GM12874 (cell line): ENCODE data around the gene CPSF4.

Experiments
- TF ChIP-seq, protein P1 (sequence below): IDR thresholded peaks from 2 replicates; pipeline ENCODE4 v1.5.1; 2011; ENCODE audit warnings: low read depth, mild to moderate bottlenecking, control low read depth, low read length, moderate library complexity; ENCODE audit not compliant: insufficient read depth

CPSF4 gene

DNA sequence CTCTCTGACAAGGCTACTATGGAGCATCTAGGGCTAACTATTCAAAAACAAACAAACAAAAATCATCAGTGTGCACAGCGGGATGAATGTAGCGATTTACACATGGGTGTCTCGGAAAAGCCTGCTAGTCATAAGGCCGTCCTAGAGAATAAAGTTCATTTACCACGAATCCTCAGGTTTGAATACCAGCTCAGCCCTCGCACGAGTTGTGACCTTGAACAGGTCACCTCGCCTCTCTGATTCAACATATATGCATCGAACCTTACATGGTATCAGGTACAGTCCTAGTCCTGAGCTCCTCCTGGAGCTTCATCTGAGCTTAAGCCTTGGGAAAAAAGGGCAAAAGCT, 26.7 kb downstream of the CPSF4 start:
- TF ChIP-seq, protein P1, sequence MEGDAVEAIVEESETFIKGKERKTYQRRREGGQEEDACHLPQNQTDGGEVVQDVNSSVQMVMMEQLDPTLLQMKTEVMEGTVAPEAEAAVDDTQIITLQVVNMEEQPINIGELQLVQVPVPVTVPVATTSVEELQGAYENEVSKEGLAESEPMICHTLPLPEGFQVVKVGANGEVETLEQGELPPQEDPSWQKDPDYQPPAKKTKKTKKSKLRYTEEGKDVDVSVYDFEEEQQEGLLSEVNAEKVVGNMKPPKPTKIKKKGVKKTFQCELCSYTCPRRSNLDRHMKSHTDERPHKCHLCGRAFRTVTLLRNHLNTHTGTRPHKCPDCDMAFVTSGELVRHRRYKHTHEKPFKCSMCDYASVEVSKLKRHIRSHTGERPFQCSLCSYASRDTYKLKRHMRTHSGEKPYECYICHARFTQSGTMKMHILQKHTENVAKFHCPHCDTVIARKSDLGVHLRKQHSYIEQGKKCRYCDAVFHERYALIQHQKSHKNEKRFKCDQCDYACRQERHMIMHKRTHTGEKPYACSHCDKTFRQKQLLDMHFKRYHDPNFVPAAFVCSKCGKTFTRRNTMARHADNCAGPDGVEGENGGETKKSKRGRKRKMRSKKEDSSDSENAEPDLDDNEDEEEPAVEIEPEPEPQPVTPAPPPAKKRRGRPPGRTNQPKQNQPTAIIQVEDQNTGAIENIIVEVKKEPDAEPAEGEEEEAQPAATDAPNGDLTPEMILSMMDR = no peak

DNA sequence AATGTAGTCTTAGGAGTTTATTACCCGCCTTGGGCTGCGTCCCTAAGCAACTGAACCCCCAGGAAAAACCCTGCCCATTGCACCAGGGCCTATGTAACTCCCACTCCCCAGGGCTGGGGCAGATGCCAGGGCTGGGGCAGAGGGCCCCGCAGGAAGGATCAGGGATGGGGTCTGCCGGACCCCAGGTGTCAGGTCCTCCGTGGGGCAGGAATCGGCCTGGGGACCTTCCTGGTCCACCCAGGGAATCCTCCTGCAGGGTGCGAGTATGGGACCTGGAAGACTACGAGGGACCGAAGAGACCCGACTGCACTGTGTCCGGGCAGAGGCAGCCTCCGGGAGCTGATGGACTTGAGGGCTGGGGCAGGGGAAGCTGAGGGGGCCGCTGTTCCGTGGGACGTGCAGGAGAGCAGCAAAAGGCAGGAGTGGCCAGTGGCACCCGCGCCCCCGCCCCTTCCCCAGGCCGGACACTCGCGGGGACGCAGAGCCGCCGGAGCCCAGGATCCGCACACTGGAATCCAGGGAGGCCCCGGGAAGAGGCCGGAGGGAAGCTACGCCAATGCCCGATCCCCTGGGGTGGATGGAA, 29.7 kb downstream of the CPSF4 start:
- TF ChIP-seq, protein P1 = no peak

DNA sequence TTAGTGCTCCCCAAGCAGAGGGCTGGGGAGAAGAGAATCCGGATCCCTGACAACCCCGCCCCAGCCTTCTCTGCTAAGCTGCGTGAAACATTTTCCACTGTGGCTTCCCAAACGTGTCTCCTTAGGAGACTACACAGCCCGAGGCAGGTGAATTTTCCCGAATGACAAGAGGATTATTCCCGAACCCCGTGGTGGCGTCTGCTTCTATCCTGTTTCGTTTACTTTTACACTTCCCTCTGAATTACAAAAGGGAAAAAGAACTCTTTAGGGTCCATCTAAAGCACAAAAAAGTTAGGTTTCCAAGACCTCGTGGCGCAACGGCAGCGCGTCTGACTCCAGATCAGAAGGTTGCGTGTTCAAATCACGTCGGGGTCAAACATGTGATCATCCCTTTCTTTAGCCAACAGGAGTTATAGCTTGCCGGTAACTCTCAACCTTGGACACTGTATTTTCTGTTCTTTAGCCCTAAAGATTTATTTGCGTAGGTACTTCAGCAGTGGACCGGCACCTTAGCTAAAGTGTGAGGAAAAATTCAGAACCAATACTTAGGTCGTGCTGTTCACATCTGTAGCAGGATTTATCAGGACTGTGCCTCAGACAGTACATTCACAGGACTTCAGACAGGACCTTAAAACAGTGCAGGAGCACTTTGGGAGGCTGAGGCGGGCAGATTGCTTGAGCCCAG, 30.8 kb downstream of the CPSF4 start:
- TF ChIP-seq, protein P1 = no peak

DNA sequence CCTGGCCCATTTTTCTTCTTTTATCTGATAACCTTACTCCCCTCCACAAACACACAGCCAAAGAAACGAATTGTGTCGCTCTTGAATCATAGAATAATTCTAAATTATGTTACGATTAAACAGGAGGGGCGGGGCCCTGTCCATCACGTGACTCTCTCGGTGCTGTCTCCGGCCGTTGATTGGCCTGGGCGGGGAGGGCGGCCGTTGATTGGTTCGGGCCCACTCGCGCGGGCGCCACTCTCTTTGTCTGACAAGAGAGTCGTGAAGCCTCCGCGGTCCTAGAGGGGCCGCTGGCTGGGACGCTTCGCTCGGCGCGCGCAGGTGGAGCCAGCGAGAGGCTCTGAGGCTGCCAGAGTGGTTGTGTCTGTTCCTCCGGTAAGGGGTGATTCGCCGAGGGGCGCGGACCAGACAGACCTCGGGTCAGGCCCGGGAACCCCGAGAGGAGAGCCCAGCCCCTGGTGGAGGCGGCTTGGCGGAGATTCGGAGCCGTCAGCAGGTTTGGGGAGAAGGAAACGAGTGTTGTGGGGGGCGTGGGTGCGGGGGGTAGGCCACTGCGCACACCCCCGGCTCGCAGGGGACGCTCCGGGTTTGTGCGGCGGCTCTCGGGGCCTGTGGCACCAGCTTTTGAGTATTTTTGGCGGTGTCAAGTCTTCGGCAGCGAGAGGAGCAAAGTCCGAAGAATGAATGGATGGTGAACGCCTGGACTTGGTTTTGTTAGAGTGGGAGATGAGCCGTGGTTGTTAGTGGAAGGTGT, 34.0 kb downstream of the CPSF4 start, which contains the start of gene ZNF789:
Gene ZNF789 (plus strand): TSS at position 330 of the 754 bp plus-strand sequence. CDS start 3,567 bp downstream, outside the sequence.
- TF ChIP-seq, protein P1 = no peak

DNA sequence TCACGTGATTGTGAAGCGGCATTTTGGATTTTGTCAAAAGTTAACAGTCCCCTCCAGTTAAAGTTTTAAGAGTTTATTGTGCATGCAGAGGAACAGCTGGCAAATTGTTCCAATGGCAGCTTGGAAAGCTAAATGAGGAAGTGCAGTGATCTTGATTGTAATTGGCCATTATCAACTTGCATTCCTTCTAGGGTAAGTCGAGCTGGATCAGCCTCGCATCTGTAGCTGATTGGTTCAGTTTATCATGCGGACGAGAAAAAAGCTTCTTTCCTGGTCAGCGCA, 34.5 kb downstream of the CPSF4 start:
- TF ChIP-seq, protein P1 = no peak

DNA sequence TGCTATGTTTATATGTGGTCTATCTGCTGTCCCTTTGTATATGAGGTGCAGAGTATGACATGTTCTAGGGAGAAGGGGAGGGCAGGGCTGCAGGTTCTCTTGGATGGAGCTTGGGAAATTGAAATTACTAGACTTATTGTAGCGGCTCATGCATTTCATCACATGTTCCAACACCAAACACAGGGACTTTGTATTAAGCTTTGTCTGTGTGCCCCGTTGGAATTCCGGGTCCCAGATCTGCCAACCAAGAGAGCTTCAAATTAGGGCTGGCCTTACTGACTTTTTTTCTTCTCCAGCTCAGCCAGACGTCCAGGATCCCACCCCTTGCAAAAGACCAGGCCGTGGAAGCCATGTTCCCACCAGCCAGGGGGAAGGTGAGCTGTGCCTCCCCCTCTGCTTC, 37.4 kb downstream of the CPSF4 start:
- TF ChIP-seq, protein P1 = no peak
